Measurements from ENCODE around the gene CA12. TPM values are rescaled to one million over a fixed set of nuclear protein-coding genes. Genes with fewer than 3 reads are reported as not detected.

The CA12 gene
- total and polyA plus RNA-seq, 2 donors (not counting 3 experiments of a cell fraction or from before 2014, with no cell fraction given), result 1.1 to 5.9 TPM

DNA sequence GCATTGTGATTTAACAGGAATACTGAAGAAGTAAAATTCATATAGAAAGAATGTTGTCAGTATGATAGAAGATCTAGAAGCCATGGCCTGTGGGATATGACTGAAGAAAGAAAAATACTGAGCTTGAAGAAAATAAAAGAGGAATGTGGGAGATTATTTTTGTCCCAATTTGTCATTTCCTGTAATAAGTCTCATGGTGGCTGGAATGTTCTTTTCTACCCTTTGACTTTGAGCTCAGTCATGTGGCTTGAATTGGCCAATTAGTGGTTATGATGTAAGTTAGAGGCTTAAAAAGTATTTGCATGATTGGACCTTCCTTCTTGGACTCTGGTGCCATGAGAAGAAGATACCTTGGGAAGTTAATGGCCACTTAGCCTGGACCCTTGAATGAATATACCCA is 90.1 kb downstream of the CA12 start:
- TF ChIP-seq POLR2A (IDR thresholded peaks at IDR 0.05; ENCODE audit: low read depth, low read length) (no peak), EZH2 (IDR thresholded peaks at IDR 0.05; ENCODE audit: borderline replicate concordance, low read depth, low read length, severe bottlenecking) (no peak), MYC (IDR thresholded peaks at IDR 0.05; ENCODE audit: low read depth, low read length) (no peak), GATA2 (IDR thresholded peaks at IDR 0.05; ENCODE audit: insufficient read depth, insufficient read length, low read depth, low read length) (peak; percentile 69), JUN (IDR thresholded peaks at IDR 0.05; ENCODE audit: borderline replicate concordance, insufficient read depth, insufficient read length, low read depth) (peak; percentile 88), POLR2AphosphoS5 (IDR thresholded peaks at IDR 0.05; ENCODE audit: insufficient read depth, low read depth, low read length) (peak; percentile 69), FOS (IDR thresholded peaks at IDR 0.05; ENCODE audit: borderline replicate concordance, insufficient read depth, low read length) (peak; percentile 75)
- TF ChIP-seq, protein P1, sequence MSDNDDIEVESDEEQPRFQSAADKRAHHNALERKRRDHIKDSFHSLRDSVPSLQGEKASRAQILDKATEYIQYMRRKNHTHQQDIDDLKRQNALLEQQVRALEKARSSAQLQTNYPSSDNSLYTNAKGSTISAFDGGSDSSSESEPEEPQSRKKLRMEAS (IDR thresholded peaks at IDR 0.05; ENCODE audit: insufficient read depth, insufficient read length), result peak; percentile 8
- TF ChIP-seq, protein P2, sequence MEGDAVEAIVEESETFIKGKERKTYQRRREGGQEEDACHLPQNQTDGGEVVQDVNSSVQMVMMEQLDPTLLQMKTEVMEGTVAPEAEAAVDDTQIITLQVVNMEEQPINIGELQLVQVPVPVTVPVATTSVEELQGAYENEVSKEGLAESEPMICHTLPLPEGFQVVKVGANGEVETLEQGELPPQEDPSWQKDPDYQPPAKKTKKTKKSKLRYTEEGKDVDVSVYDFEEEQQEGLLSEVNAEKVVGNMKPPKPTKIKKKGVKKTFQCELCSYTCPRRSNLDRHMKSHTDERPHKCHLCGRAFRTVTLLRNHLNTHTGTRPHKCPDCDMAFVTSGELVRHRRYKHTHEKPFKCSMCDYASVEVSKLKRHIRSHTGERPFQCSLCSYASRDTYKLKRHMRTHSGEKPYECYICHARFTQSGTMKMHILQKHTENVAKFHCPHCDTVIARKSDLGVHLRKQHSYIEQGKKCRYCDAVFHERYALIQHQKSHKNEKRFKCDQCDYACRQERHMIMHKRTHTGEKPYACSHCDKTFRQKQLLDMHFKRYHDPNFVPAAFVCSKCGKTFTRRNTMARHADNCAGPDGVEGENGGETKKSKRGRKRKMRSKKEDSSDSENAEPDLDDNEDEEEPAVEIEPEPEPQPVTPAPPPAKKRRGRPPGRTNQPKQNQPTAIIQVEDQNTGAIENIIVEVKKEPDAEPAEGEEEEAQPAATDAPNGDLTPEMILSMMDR (IDR thresholded peaks at IDR 0.05; ENCODE audit: extremely low read depth in 1 of 2, insufficient read depth in 1 of 2, low read depth in 1 of 2, low read length in 2 of 2), result no peak
- no peaks in the 10 kb centered on the region for H3K79me2 ChIP-seq (ENCODE audit: control insufficient read depth, insufficient read depth, low read length)
- peak; percentile 90 for DNase-seq (ENCODE audit: low read depth, low spot score)
- H3K27me3 ChIP-seq (ENCODE audit: control insufficient read depth in 2 of 2, insufficient read depth in 2 of 2, low read length in 2 of 2), result no peaks in the 10 kb centered on the region
- H3K27ac ChIP-seq (ENCODE audit: insufficient read depth, low read depth, low read length), result peak overlapping the region; percentile 96
- H3K9me3 ChIP-seq (replicated peaks; ENCODE audit: control insufficient read depth, insufficient read depth, low read length), result no peaks in the 10 kb centered on the region
- peak overlapping the region; percentile 60 for H3K4me2 ChIP-seq (ENCODE audit: insufficient read depth, low read length)
- dilution Hi-C loops (cut with MboI; ENCODE audit: extremely low pct_ligation_motif_present, low sequenced_read_pairs), result no loop called here
- peak; percentile 86 for FAIRE-seq
- POLR2A ChIA-PET, result interaction anchor here (1.1 kb wide), 1 partner anchor 111 kb away, joined by 4 read pairs; no protein-coding TSS in a partner anchor
- H4K20me1 ChIP-seq (replicated peaks; ENCODE audit: control insufficient read depth, extremely low read depth, insufficient read depth, low read length), result no peaks in the 10 kb centered on the region
- peaks cover 44% of the 10 kb centered on the region for H3K4me1 ChIP-seq (ENCODE audit: control insufficient read depth, extremely low read depth, insufficient read depth, low read length)
- no peak overlapping the region for H2AFZ ChIP-seq (ENCODE audit: low read depth, low read length)
- no peaks in the 10 kb centered on the region for H3K9me1 ChIP-seq (replicated peaks; ENCODE audit: control insufficient read depth, extremely low read depth, insufficient read depth, low read length)
- no TSS peak for BruUV-seq (replicated peaks)
- CTCF ChIA-PET, result interaction anchor here (0.6 to 5.9 kb wide), 24 partner anchors 13 to 308 kb away, joined by 3 to 166 read pairs (median 5); no protein-coding TSS in a partner anchor
- peak overlapping the region; percentile 63 for H3K9ac ChIP-seq (replicated peaks; ENCODE audit: extremely low read depth, insufficient read depth, low read length)
- no peaks in the 10 kb centered on the region for H3K36me3 ChIP-seq (ENCODE audit: control insufficient read depth in 2 of 2, extremely low read depth in 1 of 2, insufficient read depth in 2 of 2, low read length in 2 of 2)
- intact Hi-C loops (cut with micrococcal nuclease), result loop anchor here (1.0 to 2.0 kb wide), 2 partner anchors 89 to 308 kb away; partner anchors contain the start of gene CA12
- no peak overlapping the region for H3K4me3 ChIP-seq (replicated peaks in 1 of 3; ENCODE audit: insufficient read depth in 1 of 3, low read depth in 1 of 3, low read length in 3 of 3)

Data from endothelial cell of umbilical vein (primary cell).